ENCODE data around the gene NCDN. TPM values are rescaled to one million over a fixed set of nuclear protein-coding genes. Genes with fewer than 3 reads are reported as not detected.

NCDN gene
- total RNA-seq, 1 experiment from 2014 or later, result 39.2 TPM

GRCh38 chr1:35572296-35572695, 14.7 kb downstream of the NCDN start:
- DNase-seq (ENCODE audit: low spot score) (no peak), ATAC-seq (no peak)
- Mint-ChIP-seq H3K4me3 (peak overlapping the region; percentile 63), H3K27ac (no peak overlapping the region), H3K27me3 (ENCODE audit: low read depth) (peaks cover 83% of the 10 kb centered on the region), H3K9me3 (no peaks in the 10 kb centered on the region), H3K4me1 (peaks cover 32% of the 10 kb centered on the region), H3K36me3 (no peaks in the 10 kb centered on the region)
- TF ChIP-seq ATF2 (CRISPR knock-in tag; IDR thresholded peaks at IDR 0.05; ENCODE audit: borderline replicate concordance, low read depth) (no peak), PRDM15 (CRISPR knock-in tag; IDR thresholded peaks at IDR 0.05) (no peak)
- CTCF ChIA-PET, result interaction anchor here (0.6 to 4.5 kb wide), 9 partner anchors 8 to 522 kb away, joined by 3 to 35 read pairs (median 6); partner anchors contain the start of genes C1orf216 and CLSPN
- POLR2A ChIA-PET, result no interaction called here

- POLR2A ChIA-PET, result interaction anchor here (0.6 to 0.7 kb wide), 2 partner anchors 16 to 138 kb away, joined by 3 to 4 read pairs; partner anchors contain the start of genes KIAA0319L and NCDN
- Mint-ChIP-seq H3K27me3 (ENCODE audit: low read depth) (peaks cover 95% of the 10 kb centered on the region), H3K9me3 (no peaks in the 10 kb centered on the region), H3K4me3 (peak within 1 kb of the TSS; percentile 63), H3K4me1 (peaks cover 36% of the 10 kb centered on the region), H3K27ac (no peak within 1 kb of the TSS), H3K36me3 (no peaks in the 10 kb centered on the region)
- CTCF ChIA-PET, result interaction anchor here (1.2 to 4.5 kb wide), 6 partner anchors 9 to 196 kb away, joined by 4 to 35 read pairs (median 16); partner anchors contain the start of genes C1orf216 and CLSPN
- ATAC-seq (peak; percentile 15), DNase-seq (ENCODE audit: low spot score) (peak; percentile 74)
- TF ChIP-seq HMGXB4 (CRISPR knock-in tag; IDR thresholded peaks at IDR 0.05) (peak; percentile 39; the same call in 1 of the 2 replicates), ZBTB43 (CRISPR knock-in tag; IDR thresholded peaks at IDR 0.05) (peak; percentile 71), MLX (CRISPR knock-in tag; IDR thresholded peaks at IDR 0.05) (no peak), RELA (CRISPR knock-in tag; IDR thresholded peaks at IDR 0.05; ENCODE audit: borderline replicate concordance) (0 out of 2 replicates have a peak, but pooled peaks have one; percentile 66), SP1 (CRISPR knock-in tag; conservative IDR thresholded peaks at IDR 0.05) (0 out of 2 replicates have a peak, but pooled peaks have one; percentile 41), MAX (CRISPR knock-in tag; IDR thresholded peaks at IDR 0.05) (0 out of 2 replicates have a peak, but pooled peaks have one; percentile 28), JUN (CRISPR knock-in tag; IDR thresholded peaks at IDR 0.05) (0 out of 2 replicates have a peak, but pooled peaks have one; percentile 14), IRF2 (CRISPR knock-in tag; IDR thresholded peaks at IDR 0.05; ENCODE audit: borderline replicate concordance, low read depth) (no peak), NFYB (CRISPR knock-in tag; conservative IDR thresholded peaks at IDR 0.05; ENCODE audit: low read depth) (0 out of 2 replicates have a peak, but pooled peaks have one; percentile 16), KAT7 (CRISPR knock-in tag; IDR thresholded peaks at IDR 0.05; ENCODE audit: borderline replicate concordance) (peak; percentile 93; the same call in 1 of the 2 replicates), E2F5 (CRISPR knock-in tag; IDR thresholded peaks at IDR 0.05) (0 out of 2 replicates have a peak, but pooled peaks have one; percentile 27), FOXP1 (CRISPR knock-in tag; IDR thresholded peaks at IDR 0.05; ENCODE audit: borderline replicate concordance) (peak; percentile 75), ERG (CRISPR knock-in tag; IDR thresholded peaks at IDR 0.05) (no peak)
Observed at GRCh38 chr1:35573198-35574124, 15.9 kb downstream of the NCDN start, which contains the start of gene TFAP2E. TSS of gene TFAP2E (plus strand) at chr1:35573314. CDS start at chr1:35573578, 264 bp downstream.

Measured in WTC11 (cell line).